RWPE2 (cell line): Measurements from ENCODE around the gene MEGF9.

ENCODE experiments used
- ATAC-seq: fragments of 200-7000 bp; cut with Tn5 transposase; 3 replicates; pipeline ENCODE4 v1.9.1; 2021; ENCODE audit warnings: low read depth
- DNase-seq: peaks from one replicate; pipeline ENCODE4 v3.0.0-alpha.2; 2020; ENCODE audit warnings: low spot score
- H3K27ac ChIP-seq: fragments of 450-650 bp; 2 replicates; pipeline ENCODE4 v1.5.1; 2017; ENCODE audit warnings: mild to moderate bottlenecking; ENCODE audit not compliant: poor library complexity, severe bottlenecking
- H3K27me3 ChIP-seq: fragments of 250-450 bp; sonication (Bioruptor Pico); 2 replicates; pipeline ENCODE4 v1.5.1; 2021; ENCODE audit warnings: mild to moderate bottlenecking, moderate library complexity; ENCODE audit not compliant: insufficient read depth, poor library complexity, severe bottlenecking
- H3K36me3 ChIP-seq: fragments of 250-450 bp; sonication (Bioruptor Pico); 2 replicates; pipeline ENCODE4 v1.5.1; 2020; ENCODE audit warnings: low read depth, mild to moderate bottlenecking, moderate library complexity
- H3K4me1 ChIP-seq: fragments of 250-450 bp; sonication (Bioruptor Pico); 2 replicates; pipeline ENCODE4 v1.5.1; 2021; ENCODE audit warnings: mild to moderate bottlenecking, moderate library complexity; ENCODE audit not compliant: insufficient read depth, poor library complexity, severe bottlenecking
- H3K4me3 ChIP-seq: fragments of 250-450 bp; sonication (Bioruptor Pico); 2 replicates; pipeline ENCODE4 v1.5.1; 2021; ENCODE audit warnings: mild to moderate bottlenecking, moderate library complexity; ENCODE audit not compliant: severe bottlenecking
- H3K9me3 ChIP-seq: fragments of 250-450 bp; sonication (Bioruptor Pico); 2 replicates; pipeline ENCODE4 v1.5.1; 2021; ENCODE audit warnings: mild to moderate bottlenecking, moderate library complexity; ENCODE audit not compliant: severe bottlenecking
- TF ChIP-seq, protein P1 (sequence below): fragments of 450-650 bp; IDR thresholded peaks from one replicate; pipeline ENCODE4 v1.5.1; 2017; ENCODE audit warnings: mild to moderate bottlenecking, moderate library complexity; ENCODE audit not compliant: poor library complexity, severe bottlenecking

MEGF9 gene

DNA sequence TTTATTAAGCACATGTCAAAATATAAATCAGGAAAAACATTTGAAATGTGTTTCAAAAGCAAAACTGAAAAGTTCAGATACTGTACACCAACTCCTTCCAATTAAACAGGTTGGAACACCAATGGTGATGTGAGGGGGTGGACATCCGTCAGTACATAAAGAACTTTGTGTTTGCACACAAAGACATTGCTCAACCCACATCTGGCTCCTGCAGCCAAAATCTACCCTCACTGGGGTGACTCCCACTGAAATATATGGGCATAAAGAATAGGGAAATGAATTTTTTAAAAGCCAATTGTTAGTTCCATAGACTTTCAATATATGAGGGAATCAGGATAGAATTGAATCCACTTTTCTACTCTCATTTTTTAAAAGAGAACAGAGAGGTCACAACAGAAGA is 63.9 kb downstream of the MEGF9 start:
- Histone ChIP-seq H3K27me3 (no peaks in the 10 kb centered on the region), H3K9me3 (no peaks in the 10 kb centered on the region), H3K36me3 (no peaks in the 10 kb centered on the region), H3K4me1 (peaks cover 9% of the 10 kb centered on the region), H3K4me3 (no peak overlapping the region), H3K27ac (no peak overlapping the region)
- DNase-seq (no peak), ATAC-seq (no peak)
- TF ChIP-seq, protein P1, sequence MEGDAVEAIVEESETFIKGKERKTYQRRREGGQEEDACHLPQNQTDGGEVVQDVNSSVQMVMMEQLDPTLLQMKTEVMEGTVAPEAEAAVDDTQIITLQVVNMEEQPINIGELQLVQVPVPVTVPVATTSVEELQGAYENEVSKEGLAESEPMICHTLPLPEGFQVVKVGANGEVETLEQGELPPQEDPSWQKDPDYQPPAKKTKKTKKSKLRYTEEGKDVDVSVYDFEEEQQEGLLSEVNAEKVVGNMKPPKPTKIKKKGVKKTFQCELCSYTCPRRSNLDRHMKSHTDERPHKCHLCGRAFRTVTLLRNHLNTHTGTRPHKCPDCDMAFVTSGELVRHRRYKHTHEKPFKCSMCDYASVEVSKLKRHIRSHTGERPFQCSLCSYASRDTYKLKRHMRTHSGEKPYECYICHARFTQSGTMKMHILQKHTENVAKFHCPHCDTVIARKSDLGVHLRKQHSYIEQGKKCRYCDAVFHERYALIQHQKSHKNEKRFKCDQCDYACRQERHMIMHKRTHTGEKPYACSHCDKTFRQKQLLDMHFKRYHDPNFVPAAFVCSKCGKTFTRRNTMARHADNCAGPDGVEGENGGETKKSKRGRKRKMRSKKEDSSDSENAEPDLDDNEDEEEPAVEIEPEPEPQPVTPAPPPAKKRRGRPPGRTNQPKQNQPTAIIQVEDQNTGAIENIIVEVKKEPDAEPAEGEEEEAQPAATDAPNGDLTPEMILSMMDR = no peak

DNA sequence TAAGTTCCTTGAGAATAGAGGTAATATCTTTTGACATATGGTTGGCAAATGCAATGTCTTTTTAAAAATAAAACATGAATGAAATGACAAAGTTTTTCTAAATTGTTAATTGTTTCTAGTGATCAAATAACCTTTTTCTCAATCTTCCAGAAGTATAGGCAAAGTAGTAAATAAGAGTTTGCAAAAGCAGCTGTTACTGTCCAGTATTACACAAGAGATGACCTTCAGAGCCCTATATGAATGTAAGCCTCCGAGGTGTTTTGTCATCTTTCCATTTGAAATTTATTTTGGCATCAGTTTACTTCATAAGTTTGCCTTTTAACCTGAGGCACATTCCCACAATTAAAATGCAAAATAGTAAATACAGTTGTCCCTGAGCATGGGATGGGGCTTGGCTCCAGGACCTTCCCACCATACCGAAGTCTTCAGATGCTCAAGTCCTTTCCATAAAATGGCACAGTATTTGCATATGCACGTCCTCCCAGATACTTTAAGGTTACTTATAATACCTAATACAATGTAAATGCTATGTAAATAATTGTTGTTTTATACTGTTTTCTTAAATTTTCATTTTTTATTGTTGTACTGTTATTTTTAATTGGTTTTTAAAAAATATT is 65.6 kb downstream of the MEGF9 start:
- ATAC-seq = no peak
- Histone ChIP-seq H3K27me3 (no peaks in the 10 kb centered on the region), H3K36me3 (no peaks in the 10 kb centered on the region), H3K9me3 (no peaks in the 10 kb centered on the region), H3K27ac (no peak overlapping the region), H3K4me3 (no peak overlapping the region), H3K4me1 (no peaks in the 10 kb centered on the region)
- TF ChIP-seq, protein P1 = no peak
- DNase-seq = no peak

DNA sequence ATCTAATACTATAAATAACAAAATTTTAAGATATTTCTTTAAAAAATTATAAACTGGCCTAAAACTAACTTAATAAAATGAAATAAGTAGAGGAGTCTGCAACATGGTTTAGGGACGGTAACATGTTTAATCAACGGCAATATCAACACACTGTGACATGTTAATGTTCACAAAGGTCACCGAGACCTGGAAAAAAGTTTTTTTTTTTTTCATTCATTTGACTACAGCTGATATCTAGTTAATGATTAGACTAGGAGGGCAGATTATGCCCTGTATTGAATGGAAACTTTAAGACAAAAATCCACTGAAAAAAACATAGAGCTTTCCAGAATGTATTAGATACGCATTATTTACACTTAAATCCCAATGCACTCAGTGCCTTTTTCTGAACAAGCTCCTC is 67.3 kb downstream of the MEGF9 start:
- no peaks in the 10 kb centered on the region for H3K9me3 ChIP-seq
- H3K4me3 ChIP-seq = no peak overlapping the region
- H3K27ac ChIP-seq = no peak overlapping the region
- H3K27me3 ChIP-seq = no peaks in the 10 kb centered on the region
- no peak for DNase-seq
- ATAC-seq = no peak
- H3K36me3 ChIP-seq = no peaks in the 10 kb centered on the region
- TF ChIP-seq, protein P1 = no peak
- no peaks in the 10 kb centered on the region for H3K4me1 ChIP-seq

DNA sequence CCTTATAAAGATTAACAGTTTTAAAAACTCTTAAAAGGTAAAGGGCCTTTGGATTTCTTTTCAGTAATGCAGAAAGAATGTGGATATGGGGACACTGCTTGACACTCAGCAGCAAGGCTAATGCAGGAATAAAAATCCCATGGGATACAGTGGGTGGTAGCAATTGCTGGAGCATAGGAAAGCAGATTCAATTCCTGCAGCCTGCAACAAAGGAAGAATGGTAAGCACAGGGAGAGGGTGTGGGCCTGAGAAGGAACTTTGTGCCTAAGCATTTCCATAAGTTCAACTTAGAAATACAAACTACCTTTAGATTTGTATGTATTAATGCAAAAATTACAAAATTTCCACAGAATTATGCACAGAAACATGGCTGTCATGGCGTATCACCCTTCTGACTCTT is 68.5 kb downstream of the MEGF9 start:
- ATAC-seq (no peak), DNase-seq (no peak)
- Histone ChIP-seq H3K4me3 (no peak overlapping the region), H3K27me3 (no peaks in the 10 kb centered on the region), H3K4me1 (no peaks in the 10 kb centered on the region), H3K36me3 (no peaks in the 10 kb centered on the region), H3K9me3 (no peaks in the 10 kb centered on the region), H3K27ac (no peak overlapping the region)
- TF ChIP-seq, protein P1 = no peak

DNA sequence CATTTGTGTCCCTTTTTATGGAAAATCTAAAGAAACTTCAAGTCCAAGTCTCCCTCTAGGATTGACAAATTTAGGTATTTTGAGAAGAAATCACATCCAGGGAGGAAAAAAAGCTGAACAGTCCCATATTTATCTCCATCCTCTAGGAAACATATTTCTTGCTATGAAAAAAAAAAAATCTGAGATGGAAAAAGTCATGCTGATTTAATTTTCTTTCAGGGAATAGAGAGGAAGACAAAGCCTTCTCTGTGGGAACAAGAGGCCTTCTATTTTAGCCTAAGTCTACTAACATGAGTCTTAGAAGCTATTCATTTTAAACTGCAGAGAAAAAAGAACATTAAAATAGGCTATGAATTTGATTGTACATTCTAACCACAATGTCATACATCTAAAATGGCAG is 71.2 kb downstream of the MEGF9 start:
- Histone ChIP-seq H3K9me3 (no peaks in the 10 kb centered on the region), H3K4me3 (no peak overlapping the region), H3K27ac (no peak overlapping the region), H3K36me3 (no peaks in the 10 kb centered on the region), H3K4me1 (no peaks in the 10 kb centered on the region), H3K27me3 (no peaks in the 10 kb centered on the region)
- no peak for ATAC-seq
- no peak for DNase-seq
- TF ChIP-seq, protein P1 = no peak
